NK-92 (cell line): ENCODE measurements around the gene RIGI.
"Not testable (repeated sequence)": the region's sequence is repeated elsewhere in the genome, so short reads cannot be mapped to it uniquely, and the experiment has no call there.

ENCODE experiments used
- DNase-seq: peaks from one replicate; lab custom pipeline; 2025; ENCODE audit not compliant: unreplicated experiment; lab: John Stamatoyannopoulos, UW

RIGI gene

DNA sequence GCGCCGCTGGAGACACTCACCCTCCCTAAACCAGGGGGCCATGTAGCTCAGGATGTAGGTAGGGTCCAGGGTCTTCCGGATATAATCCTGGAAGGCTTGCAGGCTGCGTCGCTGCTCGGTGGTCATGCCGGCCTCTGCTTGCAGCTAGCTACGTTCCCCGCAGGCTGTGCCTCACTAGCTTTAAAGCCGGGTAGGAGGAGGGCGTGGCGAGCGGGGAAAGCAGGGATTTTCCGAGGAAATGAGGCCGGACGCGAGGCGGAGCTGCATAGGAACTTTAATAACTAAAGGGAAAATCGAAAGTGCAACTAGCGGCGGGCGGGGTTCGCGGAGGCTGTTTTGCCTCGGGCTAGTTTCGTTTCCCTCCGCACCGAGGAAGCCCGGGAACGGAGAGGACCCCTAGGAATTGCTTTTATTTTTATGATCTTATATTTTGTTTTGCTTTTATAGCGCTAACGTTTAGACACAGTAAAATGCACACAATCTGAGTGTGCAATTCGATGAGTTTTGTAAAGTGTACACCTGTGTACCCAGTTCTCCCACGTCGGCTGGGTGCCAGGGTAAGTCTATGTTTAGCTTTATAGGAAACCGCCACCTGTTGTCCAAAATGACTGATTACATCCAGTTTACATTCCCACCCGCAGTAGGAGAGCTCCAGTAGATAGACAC, at the start of gene RIGI:
TSS of gene RIGI (minus strand) at position 156 of the 666 bp plus-strand sequence. CDS start at position 126, 30 bp downstream.
- peak; percentile 37 for DNase-seq

DNA sequence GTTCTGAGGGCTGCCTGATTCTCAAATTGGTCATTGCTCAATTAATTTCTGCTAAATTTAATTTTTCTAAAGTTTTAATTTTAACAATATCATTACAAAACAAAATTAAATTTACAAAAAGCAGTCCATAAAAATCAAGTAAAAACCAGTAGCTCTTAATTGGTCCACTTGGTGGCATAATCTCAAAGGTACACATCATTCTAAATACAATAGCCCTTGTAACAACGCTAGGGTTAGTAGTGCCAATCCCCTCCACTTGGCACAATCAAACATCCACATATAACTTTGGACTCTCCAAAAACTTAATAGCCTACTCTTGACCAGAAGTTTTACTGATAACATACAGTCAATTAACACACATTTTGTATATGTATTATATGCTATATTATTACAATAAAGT, 48.9 kb upstream of the RIGI start:
- DNase-seq = no peak

DNA sequence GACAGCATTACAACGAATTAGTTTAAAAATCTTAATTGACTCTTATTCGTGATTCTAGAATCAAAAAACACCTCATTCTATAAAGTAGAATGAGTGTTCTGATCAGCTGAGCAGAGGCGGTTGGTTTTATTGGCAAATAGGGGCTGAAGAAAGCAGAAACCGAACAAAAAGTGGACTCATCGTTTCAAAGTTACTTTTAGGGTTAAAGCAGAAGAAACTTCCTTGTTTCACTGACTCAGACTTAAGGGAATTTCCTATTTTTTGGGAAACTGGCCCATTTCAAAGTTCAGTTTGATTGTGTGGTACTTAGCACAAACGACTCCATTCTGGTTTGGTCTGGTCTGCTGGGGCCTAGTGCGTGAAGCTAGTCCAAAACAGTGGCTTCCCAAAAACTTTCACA, 47.8 kb upstream of the RIGI start:
- no peak for DNase-seq

GRCh38 chr9:32572900-32573523, 47.0 kb upstream of the RIGI start, which contains the start of gene NDUFB6:
Gene NDUFB6 (minus strand): TSS chr9:32573159. CDS start chr9:32573060, 99 bp downstream.
- DNase-seq = peak; percentile 72

GRCh38 chr9:32571969-32572899, 46.2 kb upstream of the RIGI start:
- DNase-seq = peak; percentile 3

DNA sequence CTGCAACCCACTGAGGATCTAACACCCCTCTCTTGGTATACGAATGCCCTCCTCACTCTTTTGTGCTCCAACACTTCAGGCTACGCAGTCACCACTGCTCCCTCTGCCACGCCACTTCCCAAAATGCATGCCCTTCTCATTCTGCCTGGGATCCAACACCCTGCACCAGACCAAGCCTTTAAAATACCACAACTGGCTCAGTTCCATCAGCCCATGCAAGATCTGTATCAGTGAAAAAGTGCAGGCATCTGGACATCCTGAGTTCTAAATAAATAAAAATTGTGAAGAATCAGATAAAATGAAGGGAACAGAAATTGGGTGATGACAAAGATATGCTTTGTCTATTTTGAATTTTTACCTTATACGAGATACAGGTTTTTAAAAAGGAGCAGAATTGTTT, 44.3 kb upstream of the RIGI start:
- DNase-seq = no peak

GRCh38 chr9:32566770-32567169, 40.8 kb upstream of the RIGI start:
- DNase-seq = no peak

GRCh38 chr9:32565967-32566366, 40.0 kb upstream of the RIGI start:
- DNase-seq = no peak

DNA sequence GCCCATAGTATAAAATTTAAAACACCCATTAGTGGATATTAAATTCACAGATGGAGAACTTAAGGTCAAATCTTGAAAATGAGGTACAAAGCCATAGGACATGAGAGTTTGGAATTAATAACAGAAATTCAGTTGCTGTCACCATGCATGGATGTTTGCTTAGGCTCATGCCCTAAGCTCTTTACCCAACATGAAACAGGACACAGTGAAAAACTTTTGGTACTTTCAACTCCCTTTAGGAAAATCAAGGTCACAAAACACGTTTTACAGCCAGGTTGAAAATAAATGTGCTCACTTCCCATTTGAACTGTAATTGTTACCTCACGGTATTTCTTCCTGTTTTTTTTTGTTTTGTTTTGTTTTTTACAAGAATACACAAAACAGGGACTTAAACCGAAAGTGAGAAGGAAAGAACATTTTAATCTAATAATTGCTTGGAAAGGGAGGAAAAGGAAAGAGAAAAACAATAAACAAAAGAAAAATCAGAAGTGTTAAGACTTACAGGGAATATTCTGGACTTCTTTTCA, 32.5 kb upstream of the RIGI start:
- no peak for DNase-seq

DNA sequence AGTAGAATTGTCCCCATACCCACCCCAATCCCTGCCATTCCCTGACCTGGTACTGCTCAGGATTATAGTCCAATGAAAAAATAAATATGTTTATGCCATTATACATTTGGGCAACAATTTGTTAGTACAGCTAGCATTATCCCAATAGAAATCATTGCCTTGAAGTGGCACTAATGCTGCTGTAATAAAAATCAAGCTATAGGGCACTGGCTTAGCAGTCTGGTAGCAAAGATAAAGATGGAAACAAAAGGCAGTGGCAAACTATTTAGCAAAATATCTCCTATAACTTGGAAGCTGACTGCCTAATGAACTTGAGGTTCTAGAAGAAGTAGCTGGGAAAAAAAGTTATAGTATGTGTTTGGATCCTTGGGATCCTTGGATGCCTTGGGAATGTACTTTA, 28.6 kb upstream of the RIGI start:
- no peak for DNase-seq

GRCh38 chr9:32554107-32554506, 28.1 kb upstream of the RIGI start:
- no peak for DNase-seq

DNA sequence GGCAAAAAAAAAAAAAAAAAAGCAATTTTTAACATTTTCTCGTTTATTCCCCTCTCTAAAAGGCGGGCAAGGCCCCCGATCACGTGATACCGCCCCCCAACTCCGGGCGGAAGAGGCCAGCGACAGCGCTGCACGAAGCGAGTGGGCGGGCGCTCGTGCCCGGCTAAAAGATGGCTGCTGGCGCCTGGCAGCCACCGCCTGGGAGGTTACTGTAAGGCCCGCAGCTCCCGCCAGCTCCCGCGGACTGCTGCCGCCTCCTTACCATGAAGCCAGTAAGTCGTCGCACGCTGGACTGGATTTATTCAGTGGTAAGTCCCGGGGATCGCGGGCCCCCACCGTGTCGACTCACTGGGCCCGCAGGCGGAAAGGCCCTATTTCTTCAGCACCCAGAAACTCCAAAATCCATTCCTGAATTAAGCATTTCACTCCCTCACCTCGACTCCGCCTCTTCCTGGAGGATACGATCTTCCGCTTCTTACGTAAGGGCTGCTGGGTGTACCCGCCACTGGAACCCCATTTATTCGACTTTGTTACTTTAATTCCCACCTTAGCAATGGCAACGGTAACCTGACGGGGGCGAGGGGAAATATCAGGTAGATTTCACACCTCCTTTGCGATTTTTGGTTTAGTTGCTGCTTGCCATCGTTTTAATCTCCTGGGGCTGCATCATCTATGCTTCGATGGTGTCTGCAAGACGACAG, 26.3 kb upstream of the RIGI start, which contains the start of the genes SMIM27 and TOPORS:
TSS of gene SMIM27 (plus strand) at position 156 of the 701 bp plus-strand sequence. CDS start at position 264, 108 bp downstream.
TSS of gene TOPORS (minus strand) at position 415 of the 701 bp plus-strand sequence. CDS start at position 265, 150 bp downstream.
- DNase-seq = peak; percentile 17

DNA sequence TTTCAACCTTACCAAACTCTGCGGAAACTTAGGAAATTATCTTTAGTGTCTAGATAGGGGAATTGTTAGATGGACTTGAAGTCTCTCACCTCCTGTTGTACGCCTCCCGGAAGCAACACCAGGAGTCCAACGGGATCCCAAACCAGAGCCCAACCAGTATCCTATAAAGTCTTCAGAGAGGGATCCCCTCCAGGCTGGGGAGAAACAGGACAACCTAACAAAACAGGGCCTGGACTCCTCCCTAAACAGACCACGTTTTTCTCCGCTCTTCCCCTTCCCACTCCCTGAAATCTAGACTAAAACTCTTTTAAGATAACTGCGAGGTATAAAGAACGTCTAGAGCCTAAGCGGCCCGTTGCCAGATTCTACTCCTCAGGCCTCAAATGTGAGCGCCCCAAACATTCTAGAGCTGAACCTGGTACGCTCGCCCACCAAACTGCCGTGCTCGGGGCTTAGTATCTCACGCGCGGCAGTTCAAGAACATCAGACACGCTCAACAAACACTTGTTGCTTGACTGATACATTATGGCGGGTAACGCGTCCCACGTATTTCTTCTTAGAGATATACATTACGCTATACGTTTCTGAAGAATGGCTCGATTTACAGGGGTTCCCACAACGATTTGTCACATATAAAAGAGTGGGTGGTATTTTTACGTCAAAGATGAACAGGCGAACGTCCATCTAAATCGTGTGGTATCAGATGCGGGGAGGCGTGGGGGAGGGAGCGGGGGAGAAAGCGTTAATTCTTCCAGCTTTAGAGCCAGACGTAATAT, 25.5 kb upstream of the RIGI start:
- DNase-seq = no peak

DNA sequence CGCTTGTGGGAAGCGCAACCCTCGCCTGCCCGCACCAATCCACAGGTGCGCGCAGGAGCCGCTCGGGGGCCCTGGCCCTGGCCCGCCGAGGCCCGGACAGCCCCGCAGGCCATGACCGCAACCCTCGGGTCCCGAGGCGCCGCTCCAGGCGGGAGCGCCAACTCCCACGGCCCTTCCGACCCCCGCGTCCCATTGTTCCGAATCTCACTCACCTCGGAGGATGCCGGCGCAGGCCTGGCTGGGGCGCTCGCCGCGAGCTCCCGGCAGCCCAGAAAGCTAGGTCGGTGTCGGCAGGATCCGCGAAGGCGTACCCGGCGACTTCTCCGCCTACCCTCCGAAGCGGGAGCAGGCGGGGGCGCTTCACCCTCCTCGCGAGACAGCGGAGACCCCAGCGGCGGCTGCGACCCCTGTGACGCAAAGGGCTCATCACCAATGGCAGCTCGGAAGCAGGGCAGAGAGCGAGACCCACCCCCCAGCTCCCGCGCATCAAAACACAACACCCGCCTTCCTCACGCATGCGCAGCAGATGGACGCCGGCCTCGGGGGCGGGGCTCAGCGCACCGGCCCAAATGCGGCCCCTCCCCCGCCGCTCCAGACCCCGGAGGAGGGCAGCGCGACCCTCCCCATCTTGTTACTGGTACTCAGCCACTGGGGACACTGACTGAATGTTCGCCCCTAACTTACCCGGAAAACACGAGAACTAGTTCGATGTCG, 24.7 kb upstream of the RIGI start:
- DNase-seq = peak; percentile 90

- DNase-seq = no peak
These were observed 24.2 kb upstream of the RIGI start for GRCh38 chr9:32550150-32550561.

DNA sequence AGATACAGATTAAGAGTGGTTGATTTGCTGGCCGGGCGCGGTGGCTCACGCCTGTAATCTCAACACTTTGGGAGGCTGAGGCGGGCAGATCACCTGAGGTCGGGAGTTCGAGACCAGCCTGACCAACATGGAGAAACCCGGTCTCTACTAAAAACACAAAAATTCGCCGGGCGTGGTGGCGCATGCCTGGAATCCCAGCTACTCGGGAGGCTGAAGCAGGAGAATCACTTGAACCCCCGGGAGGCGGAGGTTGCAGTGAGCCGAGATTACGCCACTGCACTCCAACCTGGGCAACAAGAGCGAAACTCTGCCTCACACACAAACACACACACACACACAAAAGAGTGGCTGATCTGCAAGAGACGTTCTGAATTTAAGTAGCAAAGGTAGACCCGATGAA, 22.2 kb upstream of the RIGI start:
- not testable (repeated sequence) for DNase-seq

- no peak for DNase-seq
These were observed 19.9 kb upstream of the RIGI start for GRCh38 chr9:32545884-32546283.

DNA sequence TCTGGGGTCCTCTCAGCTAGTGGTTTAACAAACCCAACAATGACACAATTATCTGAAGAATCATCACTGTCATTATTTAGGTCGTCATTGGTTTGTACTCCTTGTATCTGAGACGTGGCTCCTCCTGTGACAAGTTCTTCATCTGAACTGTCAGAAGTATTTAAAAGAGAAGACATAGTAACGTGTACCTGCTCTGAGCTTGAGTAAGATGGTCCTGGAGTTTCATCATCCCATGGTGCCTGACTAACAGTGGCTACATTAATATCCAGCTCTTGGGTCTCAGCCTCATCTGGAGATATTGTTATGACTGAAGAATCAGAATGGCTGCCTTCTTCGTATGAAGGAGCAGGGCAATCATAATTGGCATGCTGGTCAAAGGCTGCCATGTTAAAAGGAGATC, 17.1 kb upstream of the RIGI start:
- no peak for DNase-seq

GRCh38 chr9:32533816-32534215, 7.8 kb upstream of the RIGI start:
- no peak for DNase-seq
